HL-60 (cell line): ENCODE results near the gene RNF224.

Experiments
- CTCF ChIP-seq: IDR thresholded peaks from one replicate; pipeline ENCODE4 v1.5.1; 2011; ENCODE audit warnings: low read length, control low read depth, inconsistent platforms; ENCODE audit not compliant: insufficient read depth
- POLR2AphosphoS5 ChIP-seq: IDR thresholded peaks from 2 replicates; pipeline ENCODE4 v1.6.1; 2012; ENCODE audit warnings: low read depth
- TF ChIP-seq, protein P1 (sequence below): IDR thresholded peaks from 2 replicates; pipeline ENCODE4 v1.6.1; 2012; ENCODE audit warnings: low read depth; ENCODE audit not compliant: insufficient replicate concordance

GRCh38 chr9:137245450-137246421 is 18.4 kb downstream of the RNF224 start:
- TF ChIP-seq CTCF (no peak), POLR2AphosphoS5 (no peak)
- TF ChIP-seq, protein P1, sequence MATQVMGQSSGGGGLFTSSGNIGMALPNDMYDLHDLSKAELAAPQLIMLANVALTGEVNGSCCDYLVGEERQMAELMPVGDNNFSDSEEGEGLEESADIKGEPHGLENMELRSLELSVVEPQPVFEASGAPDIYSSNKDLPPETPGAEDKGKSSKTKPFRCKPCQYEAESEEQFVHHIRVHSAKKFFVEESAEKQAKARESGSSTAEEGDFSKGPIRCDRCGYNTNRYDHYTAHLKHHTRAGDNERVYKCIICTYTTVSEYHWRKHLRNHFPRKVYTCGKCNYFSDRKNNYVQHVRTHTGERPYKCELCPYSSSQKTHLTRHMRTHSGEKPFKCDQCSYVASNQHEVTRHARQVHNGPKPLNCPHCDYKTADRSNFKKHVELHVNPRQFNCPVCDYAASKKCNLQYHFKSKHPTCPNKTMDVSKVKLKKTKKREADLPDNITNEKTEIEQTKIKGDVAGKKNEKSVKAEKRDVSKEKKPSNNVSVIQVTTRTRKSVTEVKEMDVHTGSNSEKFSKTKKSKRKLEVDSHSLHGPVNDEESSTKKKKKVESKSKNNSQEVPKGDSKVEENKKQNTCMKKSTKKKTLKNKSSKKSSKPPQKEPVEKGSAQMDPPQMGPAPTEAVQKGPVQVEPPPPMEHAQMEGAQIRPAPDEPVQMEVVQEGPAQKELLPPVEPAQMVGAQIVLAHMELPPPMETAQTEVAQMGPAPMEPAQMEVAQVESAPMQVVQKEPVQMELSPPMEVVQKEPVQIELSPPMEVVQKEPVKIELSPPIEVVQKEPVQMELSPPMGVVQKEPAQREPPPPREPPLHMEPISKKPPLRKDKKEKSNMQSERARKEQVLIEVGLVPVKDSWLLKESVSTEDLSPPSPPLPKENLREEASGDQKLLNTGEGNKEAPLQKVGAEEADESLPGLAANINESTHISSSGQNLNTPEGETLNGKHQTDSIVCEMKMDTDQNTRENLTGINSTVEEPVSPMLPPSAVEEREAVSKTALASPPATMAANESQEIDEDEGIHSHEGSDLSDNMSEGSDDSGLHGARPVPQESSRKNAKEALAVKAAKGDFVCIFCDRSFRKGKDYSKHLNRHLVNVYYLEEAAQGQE, result no peak
